ENCODE data around the gene MED13L. TPM values are rescaled to one million over a fixed set of nuclear protein-coding genes. Genes with fewer than 3 reads are reported as not detected.

MED13L gene
- total RNA-seq, 1 donor from 2014 or later, result 39.8 TPM

- no peak for DNase-seq (ENCODE audit: low read depth)
- TF ChIP-seq, protein P1, sequence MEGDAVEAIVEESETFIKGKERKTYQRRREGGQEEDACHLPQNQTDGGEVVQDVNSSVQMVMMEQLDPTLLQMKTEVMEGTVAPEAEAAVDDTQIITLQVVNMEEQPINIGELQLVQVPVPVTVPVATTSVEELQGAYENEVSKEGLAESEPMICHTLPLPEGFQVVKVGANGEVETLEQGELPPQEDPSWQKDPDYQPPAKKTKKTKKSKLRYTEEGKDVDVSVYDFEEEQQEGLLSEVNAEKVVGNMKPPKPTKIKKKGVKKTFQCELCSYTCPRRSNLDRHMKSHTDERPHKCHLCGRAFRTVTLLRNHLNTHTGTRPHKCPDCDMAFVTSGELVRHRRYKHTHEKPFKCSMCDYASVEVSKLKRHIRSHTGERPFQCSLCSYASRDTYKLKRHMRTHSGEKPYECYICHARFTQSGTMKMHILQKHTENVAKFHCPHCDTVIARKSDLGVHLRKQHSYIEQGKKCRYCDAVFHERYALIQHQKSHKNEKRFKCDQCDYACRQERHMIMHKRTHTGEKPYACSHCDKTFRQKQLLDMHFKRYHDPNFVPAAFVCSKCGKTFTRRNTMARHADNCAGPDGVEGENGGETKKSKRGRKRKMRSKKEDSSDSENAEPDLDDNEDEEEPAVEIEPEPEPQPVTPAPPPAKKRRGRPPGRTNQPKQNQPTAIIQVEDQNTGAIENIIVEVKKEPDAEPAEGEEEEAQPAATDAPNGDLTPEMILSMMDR (IDR thresholded peaks at IDR 0.05; ENCODE audit: insufficient read depth, low read length, severe bottlenecking), result no peak
- FAIRE-seq, result no peak
- Histone ChIP-seq H3K36me3 (ENCODE audit: control insufficient read depth, insufficient read depth, low read length) (peaks cover 4% of the 10 kb centered on the region), H3K27me3 (ENCODE audit: control insufficient read depth, insufficient read depth, low read length) (no peaks in the 10 kb centered on the region), H3K4me3 (ENCODE audit: low read depth, low read length) (no peak overlapping the region)
Measured at GRCh38 chr12:116018282-116018681, 259.2 kb downstream of the MED13L start.

- H3K36me3 ChIP-seq (ENCODE audit: control insufficient read depth, insufficient read depth, low read length), result peaks cover 4% of the 10 kb centered on the region
- H3K27me3 ChIP-seq (ENCODE audit: control insufficient read depth, insufficient read depth, low read length), result no peaks in the 10 kb centered on the region
- DNase-seq (ENCODE audit: low read depth) (peak; percentile 43), FAIRE-seq (no peak)
- TF ChIP-seq, protein P1 (IDR thresholded peaks at IDR 0.05; ENCODE audit: insufficient read depth, low read length, severe bottlenecking), result peak; percentile 19
- H3K4me3 ChIP-seq (ENCODE audit: low read depth, low read length), result no peak overlapping the region
Measured at GRCh38 chr12:116015525-116015924, 262.0 kb downstream of the MED13L start.

GRCh38 chr12:116012757-116013156 is 264.7 kb downstream of the MED13L start:
- TF ChIP-seq, protein P1 (IDR thresholded peaks at IDR 0.05; ENCODE audit: insufficient read depth, low read length, severe bottlenecking), result no peak
- Histone ChIP-seq H3K27me3 (ENCODE audit: control insufficient read depth, insufficient read depth, low read length) (no peaks in the 10 kb centered on the region), H3K4me3 (ENCODE audit: low read depth, low read length) (no peak overlapping the region), H3K36me3 (ENCODE audit: control insufficient read depth, insufficient read depth, low read length) (peaks cover 4% of the 10 kb centered on the region)
- DNase-seq (ENCODE audit: low read depth) (no peak), FAIRE-seq (no peak)

DNA sequence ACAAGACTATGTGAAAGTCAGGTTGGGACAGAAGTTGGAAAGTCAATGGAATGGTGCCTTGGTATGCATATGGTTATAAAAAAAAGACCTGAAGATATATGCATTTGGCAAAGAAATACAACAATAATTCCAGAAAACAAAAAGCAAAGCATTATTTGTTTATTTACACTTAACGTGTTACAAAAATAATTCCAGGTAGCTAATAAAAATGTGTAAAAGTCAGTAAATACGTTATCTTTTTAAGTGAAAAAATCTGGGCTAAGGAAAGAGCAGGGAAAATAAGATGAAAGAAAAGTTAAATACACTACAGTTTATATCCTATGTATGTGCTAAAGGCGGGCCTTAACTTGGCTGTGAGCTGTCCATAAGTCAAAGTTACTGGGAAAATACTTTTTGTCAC is 266.3 kb downstream of the MED13L start:
- DNase-seq (ENCODE audit: low read depth) (no peak), FAIRE-seq (no peak)
- H3K4me3 ChIP-seq (ENCODE audit: low read depth, low read length), result no peak overlapping the region

DNA sequence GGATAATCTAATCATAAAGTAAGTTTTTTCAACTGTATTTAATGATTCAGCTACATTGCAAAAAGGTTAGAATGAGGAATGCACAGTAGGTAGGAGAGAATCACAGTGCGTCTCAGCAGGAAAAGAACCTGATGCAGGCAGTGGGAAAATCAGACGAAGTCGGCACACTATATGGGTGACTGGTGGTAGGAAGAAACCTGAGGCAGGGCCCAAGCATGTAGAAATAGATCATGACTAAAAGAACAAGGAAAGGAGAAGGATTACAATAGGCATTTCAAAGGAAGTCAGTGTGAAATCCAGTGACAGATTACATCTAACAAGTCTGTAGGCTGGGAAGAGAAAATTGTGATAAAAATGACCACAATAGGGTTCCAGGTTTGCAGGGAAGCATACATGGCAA is 267.0 kb downstream of the MED13L start:
- TF ChIP-seq, protein P1 (IDR thresholded peaks at IDR 0.05; ENCODE audit: insufficient read depth, low read length, severe bottlenecking), result no peak
- DNase-seq (ENCODE audit: low read depth) (no peak), FAIRE-seq (no peak)
- Histone ChIP-seq H3K4me3 (ENCODE audit: low read depth, low read length) (no peak overlapping the region), H3K36me3 (ENCODE audit: control insufficient read depth, insufficient read depth, low read length) (peaks cover 5% of the 10 kb centered on the region), H3K27me3 (ENCODE audit: control insufficient read depth, insufficient read depth, low read length) (no peaks in the 10 kb centered on the region)

More for the DNA sequence above, 266.3 kb downstream of the MED13L start:
- Histone ChIP-seq H3K36me3 (ENCODE audit: control insufficient read depth, insufficient read depth, low read length) (peaks cover 5% of the 10 kb centered on the region), H3K27me3 (ENCODE audit: control insufficient read depth, insufficient read depth, low read length) (no peaks in the 10 kb centered on the region)
- TF ChIP-seq, protein P1 (IDR thresholded peaks at IDR 0.05; ENCODE audit: insufficient read depth, low read length, severe bottlenecking), result no peak

GRCh38 chr12:116009805-116010204 is 267.7 kb downstream of the MED13L start:
- TF ChIP-seq, protein P1 (IDR thresholded peaks at IDR 0.05; ENCODE audit: insufficient read depth, low read length, severe bottlenecking), result peak; percentile 29
- FAIRE-seq (no peak), DNase-seq (ENCODE audit: low read depth) (no peak)
- Histone ChIP-seq H3K27me3 (ENCODE audit: control insufficient read depth, insufficient read depth, low read length) (no peaks in the 10 kb centered on the region), H3K4me3 (ENCODE audit: low read depth, low read length) (no peak overlapping the region), H3K36me3 (ENCODE audit: control insufficient read depth, insufficient read depth, low read length) (peaks cover 4% of the 10 kb centered on the region)

Measured in bronchial epithelial cell (primary cell).